SU-DHL-6 (cell line): ENCODE results near the gene TSKU.

Experiments used
- CTCF ChIP-seq: fragments of 200-600 bp; sonication (generic); IDR thresholded peaks from one replicate; pipeline ENCODE4 v1.5.1; 2017; ENCODE audit warnings: antibody characterized with exemption, mild to moderate bottlenecking, low read length, moderate library complexity; ENCODE audit not compliant: insufficient read depth, poor library complexity, severe bottlenecking
- EZH2phosphoT487 ChIP-seq: fragments of 200-600 bp; sonication (generic), shearing (Covaris generic); conservative IDR thresholded peaks from 2 replicates; pipeline ENCODE4 v1.6.1; 2018; ENCODE audit warnings: mild to moderate bottlenecking, antibody characterized with exemption, low read length, moderate library complexity, mixed read lengths

- no peak for TF ChIP-seq EZH2phosphoT487
- no peak for TF ChIP-seq CTCF
Observed at GRCh38 chr11:76793391-76794291, 10.5 kb downstream of the TSKU start.
